ENCODE measurements around the gene SPIRE1.
"Not testable (repeated sequence)": the region's sequence is repeated elsewhere in the genome, so short reads cannot be mapped to it uniquely, and the experiment has no call there.

Gene SPIRE1

DNA sequence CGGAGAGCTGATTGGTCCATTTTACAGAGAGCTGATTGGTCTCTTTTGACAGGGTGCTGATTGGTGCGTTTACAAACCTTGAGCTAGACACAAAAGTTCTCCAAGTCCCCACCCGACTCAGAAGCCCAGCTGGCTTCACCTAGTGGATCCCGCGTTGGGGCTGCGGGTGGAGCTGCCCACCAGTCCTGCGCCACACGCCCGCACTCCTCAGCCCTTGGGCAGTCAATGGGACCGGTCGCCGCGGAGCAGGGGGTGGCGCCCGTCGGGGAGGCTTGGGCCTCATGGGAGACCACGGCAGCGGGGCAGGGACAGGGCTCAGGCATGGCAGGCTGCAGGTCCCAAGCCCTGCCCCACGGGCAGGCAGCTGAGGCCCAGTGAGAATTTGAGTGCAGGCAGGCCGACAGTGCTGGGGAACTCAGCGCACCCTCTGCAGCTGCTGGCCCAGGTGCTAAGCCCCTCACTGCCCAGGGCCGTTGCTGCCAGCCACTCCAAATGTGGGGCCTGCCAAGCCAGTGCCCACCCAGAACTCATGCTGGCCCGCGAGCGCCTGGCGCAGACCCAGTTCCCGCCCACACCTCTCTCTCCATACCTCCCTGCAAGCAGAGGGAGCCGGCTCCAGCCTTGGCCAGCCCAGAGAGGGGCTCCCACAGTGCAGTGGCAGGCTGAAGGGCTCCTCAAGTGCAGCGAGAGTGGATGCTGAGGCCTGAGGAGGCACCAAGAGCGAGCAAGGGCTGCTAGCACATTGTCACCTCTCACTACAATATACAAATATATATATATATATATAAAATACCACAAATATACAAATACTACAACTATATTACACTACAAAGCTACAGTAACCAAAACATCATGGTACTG is 100.7 kb downstream of the SPIRE1 start:
- no peaks in the 10 kb centered on the region for H3K36me3 ChIP-seq (ENCODE audit: control insufficient read depth, insufficient read depth, low read length)
- H3K4ac ChIP-seq (ENCODE audit: low read depth, low read length), result no peak overlapping the region
- no peak overlapping the region for H2BK120ac ChIP-seq (ENCODE audit: low read depth, low read length)
- H3K23ac ChIP-seq (ENCODE audit: low read length), result no peak overlapping the region
- no peak overlapping the region for H3K27ac ChIP-seq (ENCODE audit: low read depth, low read length)
- no peak overlapping the region for H2AK5ac ChIP-seq (ENCODE audit: low read length)
- no peaks in the 10 kb centered on the region for H3K79me1 ChIP-seq (ENCODE audit: low read length)
- no peak overlapping the region for H3K56ac ChIP-seq (ENCODE audit: low read length)
- DNase-seq, result no peak
- no peak overlapping the region for H3K4me3 ChIP-seq (ENCODE audit: low read length)
- H3K18ac ChIP-seq (ENCODE audit: low read length), result no peak overlapping the region
- H3K4me2 ChIP-seq (ENCODE audit: low read length), result no peak overlapping the region
- no peak overlapping the region for H3K9ac ChIP-seq (ENCODE audit: low read length)
- H2BK15ac ChIP-seq (replicated peaks; ENCODE audit: low read depth), result no peak overlapping the region
- no CpG with 5 or more reads among the region's 30 CpGs for WGBS (ENCODE audit: extremely low coverage, insufficient coverage, low lambda C conversion rate)
- no peaks in the 10 kb centered on the region for H3K4me1 ChIP-seq (ENCODE audit: control insufficient read depth, low read depth, low read length)
- no peaks in the 10 kb centered on the region for H3K27me3 ChIP-seq (ENCODE audit: insufficient read depth, low read length, poor library complexity)
- no peak overlapping the region for H4K5ac ChIP-seq (ENCODE audit: low read length)
- H3K79me2 ChIP-seq (ENCODE audit: control insufficient read depth, insufficient read depth, low read length), result no peaks in the 10 kb centered on the region
- no peak overlapping the region for H4K8ac ChIP-seq (ENCODE audit: low read depth, low read length)
- H2BK5ac ChIP-seq (ENCODE audit: low read length), result no peak overlapping the region

DNA sequence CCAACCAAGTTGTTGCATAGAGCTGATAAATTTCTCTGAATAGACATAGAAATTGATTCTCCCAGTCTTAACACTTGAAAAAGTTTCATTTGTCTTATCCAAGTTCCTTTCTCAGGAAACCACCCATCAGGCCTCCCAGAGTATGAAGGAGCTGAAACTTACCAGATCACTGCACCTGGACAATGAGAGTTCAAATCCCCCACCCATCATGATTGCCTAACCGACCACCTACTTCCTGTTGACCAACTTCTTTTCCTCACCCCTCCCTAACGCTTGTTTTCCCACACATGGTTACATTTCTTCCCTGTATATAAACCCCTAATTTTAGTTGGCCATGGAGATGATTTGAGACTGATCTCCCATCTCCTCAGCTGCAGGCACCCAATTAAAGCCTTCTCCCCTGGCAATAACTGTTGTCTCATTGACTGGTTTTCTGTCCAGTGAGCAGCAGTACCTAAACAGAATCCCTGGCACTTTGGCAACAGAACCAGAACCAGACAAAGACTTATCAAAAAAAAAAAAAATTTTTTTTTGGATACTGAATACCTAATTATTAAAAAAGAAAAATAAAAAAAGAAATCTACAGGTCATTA is 103.0 kb downstream of the SPIRE1 start:
- no peak overlapping the region for H3K4ac ChIP-seq (ENCODE audit: low read depth, low read length)
- H2BK5ac ChIP-seq (ENCODE audit: low read length), result no peak overlapping the region
- H3K4me3 ChIP-seq (ENCODE audit: low read length), result no peak overlapping the region
- H3K9ac ChIP-seq (ENCODE audit: low read length), result no peak overlapping the region
- H4K5ac ChIP-seq (ENCODE audit: low read length), result no peak overlapping the region
- no peaks in the 10 kb centered on the region for H3K79me2 ChIP-seq (ENCODE audit: control insufficient read depth, insufficient read depth, low read length)
- no peak overlapping the region for H3K4me2 ChIP-seq (ENCODE audit: low read length)
- no peaks in the 10 kb centered on the region for H3K36me3 ChIP-seq (ENCODE audit: control insufficient read depth, insufficient read depth, low read length)
- no peaks in the 10 kb centered on the region for H3K4me1 ChIP-seq (ENCODE audit: control insufficient read depth, low read depth, low read length)
- no peak overlapping the region for H2BK120ac ChIP-seq (ENCODE audit: low read depth, low read length)
- no peak overlapping the region for H3K27ac ChIP-seq (ENCODE audit: low read depth, low read length)
- H4K8ac ChIP-seq (ENCODE audit: low read depth, low read length), result no peak overlapping the region
- no peak overlapping the region for H3K56ac ChIP-seq (ENCODE audit: low read length)
- no peak overlapping the region for H2BK15ac ChIP-seq (replicated peaks; ENCODE audit: low read depth)
- no peaks in the 10 kb centered on the region for H3K27me3 ChIP-seq (ENCODE audit: insufficient read depth, low read length, poor library complexity)
- no peaks in the 10 kb centered on the region for H3K79me1 ChIP-seq (ENCODE audit: low read length)
- no CpG with 5 or more reads among the region's 2 CpGs for WGBS (ENCODE audit: extremely low coverage, insufficient coverage, low lambda C conversion rate)
- H3K18ac ChIP-seq (ENCODE audit: low read length), result no peak overlapping the region
- H3K23ac ChIP-seq (ENCODE audit: low read length), result no peak overlapping the region
- DNase-seq, result no peak
- H2AK5ac ChIP-seq (ENCODE audit: low read length), result no peak overlapping the region

DNA sequence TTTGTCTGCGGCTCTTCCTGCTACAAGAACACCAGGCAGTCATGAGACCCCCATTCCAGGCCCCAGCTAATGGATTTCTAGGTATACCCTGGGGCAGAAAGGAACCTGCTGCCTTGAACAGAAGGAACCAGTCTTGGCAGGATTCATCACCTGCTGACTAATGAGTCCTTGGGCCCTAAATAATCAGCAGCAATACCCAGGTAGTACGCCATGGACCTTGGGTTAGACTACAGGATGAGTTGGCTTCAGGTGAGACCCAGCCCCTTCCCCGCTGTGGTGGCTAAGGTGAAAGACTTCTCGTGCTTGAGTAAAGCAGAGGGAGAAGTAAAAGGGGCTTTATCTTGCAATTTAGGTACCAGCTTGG is 105.0 kb downstream of the SPIRE1 start:
- Histone ChIP-seq H2BK120ac (ENCODE audit: low read depth, low read length) (no peak overlapping the region), H3K4me2 (ENCODE audit: low read length) (no peak overlapping the region), H3K79me1 (ENCODE audit: low read length) (no peaks in the 10 kb centered on the region), H2BK15ac (replicated peaks; ENCODE audit: low read depth) (no peak overlapping the region), H3K27ac (ENCODE audit: low read depth, low read length) (no peak overlapping the region), H4K5ac (ENCODE audit: low read length) (no peak overlapping the region), H3K18ac (ENCODE audit: low read length) (no peak overlapping the region), H3K9ac (ENCODE audit: low read length) (no peak overlapping the region), H3K27me3 (ENCODE audit: insufficient read depth, low read length, poor library complexity) (no peaks in the 10 kb centered on the region), H3K4me3 (ENCODE audit: low read length) (no peak overlapping the region), H3K56ac (ENCODE audit: low read length) (no peak overlapping the region), H3K79me2 (ENCODE audit: control insufficient read depth, insufficient read depth, low read length) (no peaks in the 10 kb centered on the region), H2AK5ac (ENCODE audit: low read length) (no peak overlapping the region), H3K4me1 (ENCODE audit: control insufficient read depth, low read depth, low read length) (no peaks in the 10 kb centered on the region), H4K8ac (ENCODE audit: low read depth, low read length) (no peak overlapping the region), H3K4ac (ENCODE audit: low read depth, low read length) (no peak overlapping the region), H3K36me3 (ENCODE audit: control insufficient read depth, insufficient read depth, low read length) (no peaks in the 10 kb centered on the region), H2BK5ac (ENCODE audit: low read length) (no peak overlapping the region), H3K23ac (ENCODE audit: low read length) (no peak overlapping the region)
- no peak for DNase-seq
- WGBS (ENCODE audit: extremely low coverage, insufficient coverage, low lambda C conversion rate), result no CpG with 5 or more reads among the region's 4 CpGs

DNA sequence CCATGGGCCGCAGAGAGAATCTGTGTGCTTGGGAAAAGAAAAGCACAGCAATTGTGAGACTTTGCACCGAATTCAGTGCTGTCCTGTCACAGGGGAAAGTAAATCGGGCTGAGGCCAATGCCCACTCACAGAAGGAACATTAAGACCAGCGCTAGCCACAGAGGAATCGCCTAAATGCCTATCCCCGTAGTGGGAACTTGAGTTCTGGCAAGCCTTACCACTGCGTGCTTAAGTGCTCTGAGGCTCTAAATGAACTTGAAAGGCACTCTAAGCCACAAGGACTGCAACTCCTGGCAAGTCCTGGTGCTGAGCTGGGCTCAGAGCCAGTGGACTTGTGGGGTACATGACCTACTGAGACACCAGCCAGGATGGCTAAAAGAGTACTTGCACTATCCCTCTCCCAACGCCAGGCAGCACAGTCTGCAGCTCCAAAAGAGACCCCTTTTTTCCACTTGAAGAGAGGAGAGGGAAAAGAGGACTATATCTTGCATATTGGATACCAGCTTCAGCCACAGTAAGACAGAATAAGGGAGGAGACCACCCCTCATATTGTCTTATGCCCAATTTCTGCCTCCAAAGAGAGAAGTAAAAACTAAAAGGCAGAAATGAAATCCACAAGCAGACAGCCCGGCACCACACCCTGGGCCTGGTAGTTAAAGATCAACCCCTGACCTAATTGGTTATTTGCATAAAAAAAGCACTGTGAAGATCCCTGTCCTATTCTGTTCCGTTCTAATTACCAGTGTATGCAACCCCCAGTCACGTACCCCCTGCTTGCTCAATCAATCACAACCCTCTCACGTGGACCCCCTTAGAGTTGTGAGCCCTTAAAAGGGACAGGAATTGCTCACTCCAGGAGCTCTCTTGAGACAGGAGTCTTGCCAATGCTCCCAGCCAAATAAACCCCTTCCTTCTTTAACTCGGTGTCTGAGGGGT is 105.7 kb downstream of the SPIRE1 start:
- H4K5ac ChIP-seq (ENCODE audit: low read length); H3K79me1 ChIP-seq (ENCODE audit: low read length); H3K27ac ChIP-seq (ENCODE audit: low read depth, low read length); H4K8ac ChIP-seq (ENCODE audit: low read depth, low read length); H3K4me3 ChIP-seq (ENCODE audit: low read length); H3K27me3 ChIP-seq (ENCODE audit: insufficient read depth, low read length, poor library complexity); H3K9ac ChIP-seq (ENCODE audit: low read length); H3K79me2 ChIP-seq (ENCODE audit: control insufficient read depth, insufficient read depth, low read length); H2BK5ac ChIP-seq (ENCODE audit: low read length); H2AK5ac ChIP-seq (ENCODE audit: low read length); H3K4me2 ChIP-seq (ENCODE audit: low read length); DNase-seq; H2BK120ac ChIP-seq (ENCODE audit: low read depth, low read length); H3K56ac ChIP-seq (ENCODE audit: low read length); H3K4ac ChIP-seq (ENCODE audit: low read depth, low read length); H2BK15ac ChIP-seq (replicated peaks; ENCODE audit: low read depth); H3K23ac ChIP-seq (ENCODE audit: low read length); H3K4me1 ChIP-seq (ENCODE audit: control insufficient read depth, low read depth, low read length); H3K18ac ChIP-seq (ENCODE audit: low read length); H3K36me3 ChIP-seq (ENCODE audit: control insufficient read depth, insufficient read depth, low read length): not testable (repeated sequence)
- WGBS (ENCODE audit: extremely low coverage, insufficient coverage, low lambda C conversion rate), result no CpG with 5 or more reads among the region's 13 CpGs

DNA sequence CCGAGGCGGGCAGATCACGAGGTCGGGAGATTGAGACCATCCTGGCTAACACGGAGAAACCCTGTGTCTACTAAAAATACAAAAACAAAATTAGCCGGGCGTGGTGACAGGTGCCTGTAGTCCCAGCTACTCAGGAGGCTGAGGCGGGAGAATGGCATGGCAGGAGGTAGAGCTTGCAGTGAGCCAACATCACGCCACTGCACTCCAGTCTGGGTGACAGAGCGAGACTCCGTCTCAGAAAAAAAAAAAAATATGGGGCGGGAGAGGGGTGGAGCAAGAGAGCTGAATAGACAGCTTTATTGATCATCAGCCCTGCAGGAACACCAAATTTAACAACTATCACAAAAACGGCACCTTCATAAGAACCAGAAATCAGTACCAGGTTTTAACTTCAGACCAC is 106.4 kb downstream of the SPIRE1 start:
- H3K18ac ChIP-seq (ENCODE audit: low read length); H2BK15ac ChIP-seq (replicated peaks; ENCODE audit: low read depth); H3K4me3 ChIP-seq (ENCODE audit: low read length); H2AK5ac ChIP-seq (ENCODE audit: low read length); H3K4me2 ChIP-seq (ENCODE audit: low read length); H3K56ac ChIP-seq (ENCODE audit: low read length); H3K79me2 ChIP-seq (ENCODE audit: control insufficient read depth, insufficient read depth, low read length); H3K23ac ChIP-seq (ENCODE audit: low read length); H3K27ac ChIP-seq (ENCODE audit: low read depth, low read length); H4K5ac ChIP-seq (ENCODE audit: low read length); H3K4me1 ChIP-seq (ENCODE audit: control insufficient read depth, low read depth, low read length); H4K8ac ChIP-seq (ENCODE audit: low read depth, low read length); H2BK120ac ChIP-seq (ENCODE audit: low read depth, low read length); H3K9ac ChIP-seq (ENCODE audit: low read length); H3K4ac ChIP-seq (ENCODE audit: low read depth, low read length); H3K79me1 ChIP-seq (ENCODE audit: low read length); H3K27me3 ChIP-seq (ENCODE audit: insufficient read depth, low read length, poor library complexity); H2BK5ac ChIP-seq (ENCODE audit: low read length); H3K36me3 ChIP-seq (ENCODE audit: control insufficient read depth, insufficient read depth, low read length); DNase-seq: not testable (repeated sequence)
- no CpG with 5 or more reads among the region's 13 CpGs for WGBS (ENCODE audit: extremely low coverage, insufficient coverage, low lambda C conversion rate)

Data from mesendoderm (in vitro differentiated cells).